HG03469 (cell line): ENCODE measurements around the gene IL17B.

Experiments
- ATAC-seq: cut with Tn5 transposase; IDR thresholded peaks from one replicate; pipeline ENCODE4 v1.9.1; 2021; ENCODE audit warnings: mild to moderate bottlenecking, moderate library complexity, moderate number of reproducible peaks; ENCODE audit not compliant: unreplicated experiment

The IL17B gene

GRCh38 chr5:149326611-149327010 is 52.5 kb downstream of the IL17B start:
- ATAC-seq = no peak

- no peak for ATAC-seq
These were observed 53.2 kb downstream of the IL17B start for GRCh38 chr5:149325894-149326293.

- ATAC-seq = no peak
These were observed 53.8 kb downstream of the IL17B start for GRCh38 chr5:149325166-149325735.

- no peak for ATAC-seq
These were observed 54.5 kb downstream of the IL17B start for GRCh38 chr5:149324641-149325040.
